Ishikawa (cell line): ENCODE measurements around the gene LRP8.

Experiments used
- EP300 ChIP-seq: IDR thresholded peaks from 2 replicates; pipeline ENCODE4 v1.6.1; 2012; ENCODE audit warnings: borderline replicate concordance
- MAX ChIP-seq: IDR thresholded peaks from 2 replicates; pipeline ENCODE4 v1.6.1; 2012
- TAF1 ChIP-seq: IDR thresholded peaks from 2 replicates; pipeline ENCODE4 v1.6.1; 2012; ENCODE audit warnings: low read depth, mild to moderate bottlenecking
- TF ChIP-seq, protein P1 (sequence below): IDR thresholded peaks from 2 replicates; pipeline ENCODE4 v1.6.1; 2012

DNA sequence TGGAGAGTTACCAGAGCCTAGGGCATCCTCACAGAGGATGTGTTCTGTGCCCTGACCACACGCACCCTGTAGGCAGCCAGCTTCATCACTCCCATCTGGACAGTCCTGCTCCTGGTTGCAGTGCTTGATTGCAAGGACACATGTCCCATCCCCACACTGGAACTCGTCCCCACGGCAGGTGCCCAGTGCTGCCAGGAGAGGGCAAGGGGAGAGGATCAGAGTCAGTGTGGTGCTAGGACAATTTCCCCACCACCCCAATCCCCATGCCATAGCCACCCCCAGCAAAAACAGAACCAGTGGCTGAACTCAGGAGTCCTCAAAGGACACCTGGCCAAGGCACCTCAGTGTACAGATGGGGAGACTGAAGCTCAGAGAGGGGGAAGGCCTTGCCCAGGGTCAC is 52.3 kb downstream of the LRP8 start:
- TF ChIP-seq EP300, result no peak
- TF ChIP-seq, protein P1, sequence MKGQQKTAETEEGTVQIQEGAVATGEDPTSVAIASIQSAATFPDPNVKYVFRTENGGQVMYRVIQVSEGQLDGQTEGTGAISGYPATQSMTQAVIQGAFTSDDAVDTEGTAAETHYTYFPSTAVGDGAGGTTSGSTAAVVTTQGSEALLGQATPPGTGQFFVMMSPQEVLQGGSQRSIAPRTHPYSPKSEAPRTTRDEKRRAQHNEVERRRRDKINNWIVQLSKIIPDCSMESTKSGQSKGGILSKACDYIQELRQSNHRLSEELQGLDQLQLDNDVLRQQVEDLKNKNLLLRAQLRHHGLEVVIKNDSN, result no peak
- TF ChIP-seq TAF1, result no peak
- no peak for TF ChIP-seq MAX
